Esophagus muscularis mucosa (tissue), 4 donors: ENCODE results near the gene OR2G2. TPM values are rescaled to one million over a fixed set of nuclear protein-coding genes. Genes with fewer than 3 reads are reported as not detected.
A peak's percentile ranks its signal among the peaks of the same experiment; 100 is the strongest.

Experiments used
- DNase-seq: peaks from one replicate; pipeline ENCODE4 v3.0.0-alpha.2; 2017; ENCODE audit errors: extremely low spot score
- H3K27ac ChIP-seq, 4 donors: fragments of 200-600 bp; sonication (generic); replicated peaks in 1 of 4; 1 replicate in 3 of 4; 2 replicates in 1 of 4; pipeline ENCODE4 v1.5.1; 2016 to 2019; ENCODE audit warnings: mild to moderate bottlenecking in 1 of 4
- H3K27me3 ChIP-seq, 4 donors: fragments of 200-600 bp; sonication (generic); one replicate each; pipeline versions ENCODE4 v1.5.1 to v1.6.0; 2016 to 2019
- H3K36me3 ChIP-seq, 4 donors: fragments of 200-600 bp; sonication (generic); one replicate each; pipeline ENCODE4 v1.5.1; 2016 to 2019
- H3K4me1 ChIP-seq, 4 donors: fragments of 200-600 bp; sonication (generic); one replicate each; pipeline ENCODE4 v1.5.1; 2016 to 2019
- H3K4me3 ChIP-seq, 4 donors: fragments of 200-600 bp; sonication (generic); 1 replicate in 2 of 4; 2 replicates in 2 of 4; pipeline ENCODE4 v1.5.1; 2016 to 2019; ENCODE audit warnings: mild to moderate bottlenecking in 4 of 4, moderate library complexity in 1 of 4
- H3K9me3 ChIP-seq, 4 donors: fragments of 200-600 bp; sonication (generic); 1 replicate in 3 of 4; 2 replicates in 1 of 4; pipeline ENCODE4 v1.5.1; 2016 to 2019
- EP300 ChIP-seq: sonication (generic); formaldehyde crosslinking; IDR thresholded peaks from one replicate; pipeline ENCODE4 v1.6.1; 2017; ENCODE audit warnings: antibody characterized with exemption
- POLR2A ChIP-seq: fragments of 450-650 bp; IDR thresholded peaks from one replicate; pipeline ENCODE4 v1.6.1; 2017; ENCODE audit warnings: antibody characterized with exemption, moderate library complexity, mild to moderate bottlenecking, low read depth
- POLR2AphosphoS5 ChIP-seq, 2 donors: sonication (generic); formaldehyde crosslinking; IDR thresholded peaks; one replicate each; pipeline ENCODE4 v1.6.1; 2017; ENCODE audit warnings: antibody characterized with exemption in 2 of 2
- WGBS: methylation state at CpG from one replicate; pipeline ENCODE4 v1.1.5; 2018; 5-methylcytosine and 5-hydroxymethylcytosine counted together
- intact Hi-C: fragments of 100-400 bp; cut with DNase I; formaldehyde crosslinking; loops from one replicate; pipeline ENCODE4 v1.15.1; 2023
- small RNA-seq, 3 donors: library from RNA; depleted of rRNA; stranded (forward); fragments of <200 nt; gene quantifications; one replicate each; pipeline ENCODE3, GENCODE V24; 2016
- total RNA-seq, 4 donors: library from RNA; depleted of rRNA; stranded (reverse); fragments of >200 nt; gene quantifications; one replicate each; pipeline versions ENCODE4 v1.1.0 to v1.2.1, GENCODE V29; 2016
- TF ChIP-seq, protein P1 (sequence below), 3 experiments: fragments of 200-600 bp in 2 of 3; fragments of 450-650 bp in 1 of 3; sonication (generic) in 2 of 3; IDR thresholded peaks; one replicate each; pipeline ENCODE4 v1.5.1; 2017 to 2019; ENCODE audit warnings: antibody characterized with exemption in 3 of 3, mild to moderate bottlenecking in 2 of 3, moderate library complexity in 1 of 3

OR2G2 gene
- total RNA-seq, 4 donors from 2014 or later: not detected

DNA sequence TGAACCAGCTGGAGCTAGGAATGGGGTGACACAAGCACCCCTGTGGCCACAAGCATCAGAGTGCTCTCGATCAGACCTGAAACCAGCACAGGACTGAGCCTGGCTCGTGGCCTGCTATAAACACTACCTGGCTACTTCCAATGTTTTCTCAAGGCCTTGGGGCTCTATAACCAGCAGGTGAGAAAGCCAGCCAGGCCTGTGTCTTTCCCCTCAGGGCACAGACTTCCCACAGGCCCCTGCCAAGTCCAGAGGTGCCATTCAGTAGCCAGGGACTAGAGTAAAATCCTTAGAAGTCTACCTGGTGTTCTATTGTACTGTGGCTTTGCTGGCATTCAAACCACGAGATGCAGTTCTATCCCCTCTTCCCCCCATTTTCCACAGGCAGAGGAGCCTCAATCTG, 39.8 kb downstream of the OR2G2 start:
- no peak for DNase-seq
- no peak overlapping the region for H3K27ac ChIP-seq
- no peaks in the 10 kb centered on the region for H3K4me1 ChIP-seq
- intact Hi-C loops: no loop called here
- WGBS: 67% methylated on average over 3 of the region's 3 CpGs
- peaks cover 0 to 3% (median 0%) of the 10 kb centered on the region in 4 donors for H3K9me3 ChIP-seq
- no peak for TF ChIP-seq POLR2AphosphoS5 (IDR thresholded peaks at IDR 0.05)
- TF ChIP-seq, protein P1, sequence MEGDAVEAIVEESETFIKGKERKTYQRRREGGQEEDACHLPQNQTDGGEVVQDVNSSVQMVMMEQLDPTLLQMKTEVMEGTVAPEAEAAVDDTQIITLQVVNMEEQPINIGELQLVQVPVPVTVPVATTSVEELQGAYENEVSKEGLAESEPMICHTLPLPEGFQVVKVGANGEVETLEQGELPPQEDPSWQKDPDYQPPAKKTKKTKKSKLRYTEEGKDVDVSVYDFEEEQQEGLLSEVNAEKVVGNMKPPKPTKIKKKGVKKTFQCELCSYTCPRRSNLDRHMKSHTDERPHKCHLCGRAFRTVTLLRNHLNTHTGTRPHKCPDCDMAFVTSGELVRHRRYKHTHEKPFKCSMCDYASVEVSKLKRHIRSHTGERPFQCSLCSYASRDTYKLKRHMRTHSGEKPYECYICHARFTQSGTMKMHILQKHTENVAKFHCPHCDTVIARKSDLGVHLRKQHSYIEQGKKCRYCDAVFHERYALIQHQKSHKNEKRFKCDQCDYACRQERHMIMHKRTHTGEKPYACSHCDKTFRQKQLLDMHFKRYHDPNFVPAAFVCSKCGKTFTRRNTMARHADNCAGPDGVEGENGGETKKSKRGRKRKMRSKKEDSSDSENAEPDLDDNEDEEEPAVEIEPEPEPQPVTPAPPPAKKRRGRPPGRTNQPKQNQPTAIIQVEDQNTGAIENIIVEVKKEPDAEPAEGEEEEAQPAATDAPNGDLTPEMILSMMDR (IDR thresholded peaks at IDR 0.05): no peak
- no peak for TF ChIP-seq POLR2A
- TF ChIP-seq EP300: no peak
- H3K27me3 ChIP-seq: no peaks in the 10 kb centered on the region
- H3K36me3 ChIP-seq: no peaks in the 10 kb centered on the region
- H3K4me3 ChIP-seq: no peak overlapping the region

DNA sequence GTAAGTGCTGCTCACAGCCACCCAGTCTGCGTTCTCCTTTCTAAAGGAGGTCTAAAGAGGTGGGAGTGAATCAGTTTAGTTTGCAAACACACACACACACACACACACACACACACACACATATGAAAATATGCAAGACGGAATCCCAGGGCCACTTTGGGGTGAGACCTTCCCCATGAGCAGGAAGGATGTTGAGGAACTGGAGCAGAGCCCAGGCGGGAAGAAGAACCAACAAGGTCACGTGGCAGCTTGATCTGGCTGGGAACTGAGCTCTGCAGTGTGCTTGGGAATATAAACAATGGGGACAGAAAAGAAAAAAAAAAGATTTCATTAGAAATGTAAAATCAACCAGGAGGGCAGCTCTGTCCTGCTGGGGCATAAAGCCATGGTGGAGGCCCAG, 49.9 kb downstream of the OR2G2 start:
- intact Hi-C loops: no loop called here
- no peak overlapping the region for H3K27ac ChIP-seq
- peaks cover 0 to 4% (median 0%) of the 10 kb centered on the region in 4 donors for H3K9me3 ChIP-seq
- no peak for TF ChIP-seq POLR2AphosphoS5 (IDR thresholded peaks at IDR 0.05)
- no peak for TF ChIP-seq EP300
- TF ChIP-seq POLR2A: no peak
- TF ChIP-seq, protein P1 (IDR thresholded peaks at IDR 0.05): no peak
- H3K36me3 ChIP-seq: no peaks in the 10 kb centered on the region
- peaks cover 0 to 11% (median 1%) of the 10 kb centered on the region in 4 donors for H3K4me1 ChIP-seq
- no peak for DNase-seq
- peaks cover 0 to 19% (median 0%) of the 10 kb centered on the region in 4 donors for H3K27me3 ChIP-seq
- whole genome bisulfite sequencing: 62% methylated on average over 4 of the region's 4 CpGs
- no peak overlapping the region for H3K4me3 ChIP-seq

DNA sequence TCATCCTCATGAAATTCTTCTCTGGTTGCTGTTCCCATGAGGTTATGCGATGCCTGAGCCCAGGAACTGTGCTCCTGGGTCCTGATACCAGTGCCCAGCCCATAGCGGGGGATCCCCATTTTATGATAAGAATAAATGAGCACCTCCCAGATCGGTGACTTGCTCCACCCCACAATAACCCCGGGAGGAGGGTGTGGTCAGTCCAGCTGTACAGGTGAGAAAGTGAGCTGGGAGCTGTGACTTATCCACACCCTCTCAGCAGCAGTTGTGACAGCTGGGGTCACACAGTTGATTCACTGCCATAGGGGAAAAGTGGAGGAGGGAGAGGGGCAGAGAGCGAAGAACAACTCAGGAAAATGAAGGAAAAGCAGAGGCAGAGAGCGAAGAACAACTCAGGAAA, 50.6 kb downstream of the OR2G2 start:
- TF ChIP-seq POLR2AphosphoS5 (IDR thresholded peaks at IDR 0.05) (no peak), POLR2A (no peak), EP300 (no peak)
- TF ChIP-seq, protein P1 (IDR thresholded peaks at IDR 0.05): no peak
- H3K4me3 ChIP-seq: peak overlapping the region in 3 of 4 donors; percentile 39 to 62 (median 51)
- H3K4me1 ChIP-seq: peaks cover 0 to 11% (median 1%) of the 10 kb centered on the region in 4 donors
- H3K27me3 ChIP-seq: peaks cover 0 to 19% (median 0%) of the 10 kb centered on the region in 4 donors
- WGBS: 82% methylated on average over 6 of the region's 6 CpGs
- intact Hi-C loops: no loop called here
- H3K36me3 ChIP-seq: no peaks in the 10 kb centered on the region
- H3K9me3 ChIP-seq: peaks cover 0 to 4% (median 0%) of the 10 kb centered on the region in 4 donors
- no peak for DNase-seq
- H3K27ac ChIP-seq: no peak overlapping the region

Small RNA genes within 50 kb of the gene (small RNA-seq; reads per million reads assigned to genes)
- 0 reads per million in 3 donors for gene RF00026

Other genes with a start within 250 kb of the OR2G2 start
- gene NLRP3, start 172.2 kb upstream of the OR2G2 start, total RNA-seq: 1 to 10 TPM; 1.3 to 4.5 (median 1.6) TPM
- not detected for gene OR2B11, start 130.3 kb upstream of the OR2G2 start, total RNA-seq
- gene OR2C3, start 51.9 kb upstream of the OR2G2 start, total RNA-seq: not detected
- 1 to 10 TPM in 1 of 4 donors, under 1 TPM in 3; 0.13 to 1.3 (median 0.53) TPM for gene GCSAML, start 39.2 kb upstream of the OR2G2 start, total RNA-seq
- gene OR2G3, start 17.2 kb downstream of the OR2G2 start, total RNA-seq: not detected
- gene OR13G1, start 91.4 kb downstream of the OR2G2 start, total RNA-seq: not detected
- gene OR6F1, start 128.3 kb downstream of the OR2G2 start, total RNA-seq: not detected
- gene OR14K1, start 150.3 kb downstream of the OR2G2 start, total RNA-seq: not detected
- not detected for gene OR14A2, start 159.8 kb downstream of the OR2G2 start, total RNA-seq
- gene OR1C1, start 172.2 kb downstream of the OR2G2 start, total RNA-seq: not detected
- gene OR14A16, start 235.8 kb downstream of the OR2G2 start, total RNA-seq: not detected